Pancreas (tissue), 10 donors: Measurements from ENCODE around the gene SCLY. TPM values are rescaled to one million over a fixed set of nuclear protein-coding genes. Genes with fewer than 3 reads are reported as not detected.
A peak's percentile ranks its signal among the peaks of the same experiment; 100 is the strongest.

ENCODE experiments used
- ATAC-seq, 4 donors: fragments of 200-7000 bp; cut with Tn5 transposase; one replicate each; pipeline versions ENCODE4 v1.8.0 to v1.9.1; 2020; ENCODE audit warnings: mild to moderate bottlenecking in 4 of 4, moderate library complexity in 4 of 4
- DNase-seq, 6 donors: peaks; one replicate each; pipeline ENCODE4 v3.0.0-alpha.2; 2020
- FAIRE-seq: peaks from 2 replicates; lab custom pipeline; 2012; peaks lifted over from hg19 to GRCh38; lab: Jason Lieb, UNC
- H3K27ac ChIP-seq, 4 donors: fragments of 200-600 bp; sonication (generic); 1 replicate in 3 of 4; 2 replicates in 1 of 4; pipeline versions ENCODE4 v1.5.0 to v1.8.0; 2020
- H3K27me3 ChIP-seq, 4 donors: fragments of 200-600 bp; one replicate each; pipeline ENCODE4 v1.8.0; 2021
- H3K36me3 ChIP-seq, 3 donors: fragments of 200-600 bp; sonication (generic) in 1 of 3; one replicate each; pipeline versions ENCODE4 v1.5.0 to v1.8.0; 2020 to 2021
- H3K4me1 ChIP-seq, 3 donors: fragments of 200-600 bp; one replicate each; pipeline ENCODE4 v1.8.0; 2021
- H3K4me3 ChIP-seq, 4 donors: fragments of 200-600 bp; sonication (generic) in 2 of 4; one replicate each; pipeline versions ENCODE4 v1.5.0 to v1.8.0; 2020 to 2021
- H3K9me3 ChIP-seq, 4 donors: fragments of 200-600 bp; one replicate each; pipeline ENCODE4 v1.8.0; 2021
- CTCF ChIP-seq, 4 donors: fragments of 200-600 bp; sonication (generic) in 3 of 4; IDR thresholded peaks; one replicate each; pipeline versions ENCODE4 v1.5.0 to v1.8.0; 2021; ENCODE audit warnings: antibody characterized with exemption in 4 of 4
- WGBS, 2 donors: extraction: QIAGEN DNeasy Blood & Tissue Kit; methylation state at CpG; one replicate each; pipeline ENCODE4 v1.1.7; 2013; 5-methylcytosine and 5-hydroxymethylcytosine counted together
- intact Hi-C, 3 donors: fragments of 100-400 bp; cut with DNase I; formaldehyde crosslinking; loops; one replicate each; pipeline versions ENCODE4 v1.11.1 to v1.14.2; 2022
- polyA plus RNA-seq, 2 donors: library from polyadenylated mRNA; stranded (reverse); fragments of 200-250 nt; gene quantifications; one replicate each; pipeline ENCODE4 v1.2.3, GENCODE V29; 2013
- total RNA-seq, 6 donors: library from RNA; stranded (reverse); fragmentation: NEBNext Ultra II Directional in 4 of 6; extraction: Animal tissue kit (Norgen Biotek cat#: 25700) in 4 of 6; gene quantifications; one replicate each; pipeline versions ENCODE4 v1.2.1 to v1.2.4, GENCODE V29; 2021 to 2023
- donor health status: healthy with polysubstance abuse.
- donor health status: DM: no; HTN: no; CAD: no; lungs with moderate emphysema.
- donor health status: DM: no; HTN: no; CAD: no.
- donor health status: control.
- donor health status: control.
- donor health status: Bipolar disorder and iron deficiency.
- donor health status: DM: yes; HTN: yes; CAD: no.
- donor health status: DM: no; HTN: no; CAD: no.
- donor health status: DM: no; HTN: no; CAD: no.
- donor health status: DM: yes; HTN: yes; CAD: no.

Gene SCLY
- total and polyA plus RNA-seq, 8 donors: 13.8 to 33.5 (median 22.3) TPM

GRCh38 chr2:238038203-238038602 is 22.6 kb upstream of the SCLY start:
- Histone ChIP-seq H3K9me3 (no peaks in the 10 kb centered on the region), H3K4me3 (no peak overlapping the region), H3K27ac (no peak overlapping the region), H3K36me3 (peaks cover 5 to 18% (median 6%) of the 10 kb centered on the region in 3 donors), H3K4me1 (peaks cover 3 to 15% (median 12%) of the 10 kb centered on the region in 3 donors), H3K27me3 (no peaks in the 10 kb centered on the region)
- DNase-seq (no peak), ATAC-seq (no peak), FAIRE-seq (no peak)
- TF ChIP-seq CTCF (IDR thresholded peaks at IDR 0.05): no peak
- intact Hi-C loops: no loop called here
- 96 to 98% methylated on average over 8 of the region's 8 CpGs for WGBS, 2 donors

GRCh38 chr2:238039151-238039550 is 21.6 kb upstream of the SCLY start:
- Histone ChIP-seq H3K36me3 (peaks cover 5 to 16% (median 6%) of the 10 kb centered on the region in 3 donors), H3K4me3 (no peak overlapping the region), H3K4me1 (peaks cover 12 to 22% (median 16%) of the 10 kb centered on the region in 3 donors), H3K27me3 (no peaks in the 10 kb centered on the region), H3K9me3 (no peaks in the 10 kb centered on the region), H3K27ac (no peak overlapping the region)
- intact Hi-C loops: no loop called here
- no peak for DNase-seq
- no peak for FAIRE-seq
- ATAC-seq: no peak
- TF ChIP-seq CTCF (IDR thresholded peaks at IDR 0.05): no peak
- 92 to 93% methylated on average over 6 of the region's 6 CpGs for WGBS, 2 donors

GRCh38 chr2:238039985-238040384 is 20.8 kb upstream of the SCLY start:
- Histone ChIP-seq H3K27me3 (no peaks in the 10 kb centered on the region), H3K4me3 (no peak overlapping the region), H3K36me3 (peaks cover 5 to 16% (median 6%) of the 10 kb centered on the region in 3 donors), H3K9me3 (no peaks in the 10 kb centered on the region), H3K4me1 (peaks cover 20 to 30% (median 23%) of the 10 kb centered on the region in 3 donors), H3K27ac (no peak overlapping the region)
- DNase-seq (no peak), ATAC-seq (no peak), FAIRE-seq (no peak)
- no peak for TF ChIP-seq CTCF (IDR thresholded peaks at IDR 0.05)
- intact Hi-C loops: no loop called here
- 94 to 97% methylated on average over 11 of the region's 11 CpGs for WGBS, 2 donors

GRCh38 chr2:238040918-238041317 is 19.9 kb upstream of the SCLY start:
- no peak for TF ChIP-seq CTCF (IDR thresholded peaks at IDR 0.05)

GRCh38 chr2:238042090-238042489 is 18.7 kb upstream of the SCLY start:
- TF ChIP-seq CTCF (IDR thresholded peaks at IDR 0.05): no peak
- peaks cover 34 to 48% (median 37%) of the 10 kb centered on the region in 3 donors for H3K4me1 ChIP-seq
- intact Hi-C loops: no loop called here
- no peak overlapping the region for H3K4me3 ChIP-seq
- WGBS, 2 donors: 75% methylated on average over 5 of the region's 5 CpGs
- H3K9me3 ChIP-seq: no peaks in the 10 kb centered on the region
- FAIRE-seq (no peak), ATAC-seq (no peak), DNase-seq (no peak)
- H3K36me3 ChIP-seq: peaks cover 0 to 12% (median 6%) of the 10 kb centered on the region in 3 donors
- H3K27me3 ChIP-seq: no peaks in the 10 kb centered on the region
- peak overlapping the region in 3 of 4 donors; percentile 48 to 72 (median 69) for H3K27ac ChIP-seq

More at GRCh38 chr2:238040918-238041317, 19.9 kb upstream of the SCLY start:
- DNase-seq (no peak), ATAC-seq (no peak), FAIRE-seq (no peak)
- Histone ChIP-seq H3K27ac (no peak overlapping the region), H3K27me3 (no peaks in the 10 kb centered on the region), H3K36me3 (peaks cover 2 to 16% (median 6%) of the 10 kb centered on the region in 3 donors), H3K9me3 (no peaks in the 10 kb centered on the region), H3K4me1 (peaks cover 27 to 38% (median 30%) of the 10 kb centered on the region in 3 donors), H3K4me3 (no peak overlapping the region)
- 92 to 99% methylated on average over 9 of the region's 9 CpGs for WGBS, 2 donors
- intact Hi-C loops: no loop called here
